Dedifferentiated amniotic fluid mesenchymal stem cell (primary cell): Measurements from ENCODE around the gene PCDH9.
A peak's percentile ranks its signal among the peaks of the same experiment; 100 is the strongest.

Source experiments
- DNase-seq: peaks from one replicate; pipeline ENCODE4 v3.0.0-alpha.2; 2016; ENCODE audit errors: extremely low spot score

PCDH9 gene

DNA sequence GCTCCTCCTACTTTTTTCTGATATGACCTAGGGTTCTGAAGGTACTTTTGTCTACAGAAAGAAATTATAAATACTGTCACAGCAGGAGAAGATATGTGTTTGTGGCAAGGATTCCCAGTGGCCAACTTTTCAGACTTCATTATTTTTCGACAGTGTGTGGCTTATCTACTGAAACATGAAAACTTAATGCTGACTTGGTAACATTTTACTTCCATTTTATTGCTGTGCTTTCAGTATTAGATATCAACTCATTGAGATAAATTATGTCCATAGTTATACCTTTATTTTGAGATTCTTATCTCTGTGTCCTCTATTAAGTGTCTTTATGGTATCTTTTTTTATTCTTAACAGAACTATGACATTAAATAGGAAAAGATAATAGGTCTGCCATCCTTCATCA lies 700.0 kb downstream of the PCDH9 start:
- DNase-seq = no peak

DNA sequence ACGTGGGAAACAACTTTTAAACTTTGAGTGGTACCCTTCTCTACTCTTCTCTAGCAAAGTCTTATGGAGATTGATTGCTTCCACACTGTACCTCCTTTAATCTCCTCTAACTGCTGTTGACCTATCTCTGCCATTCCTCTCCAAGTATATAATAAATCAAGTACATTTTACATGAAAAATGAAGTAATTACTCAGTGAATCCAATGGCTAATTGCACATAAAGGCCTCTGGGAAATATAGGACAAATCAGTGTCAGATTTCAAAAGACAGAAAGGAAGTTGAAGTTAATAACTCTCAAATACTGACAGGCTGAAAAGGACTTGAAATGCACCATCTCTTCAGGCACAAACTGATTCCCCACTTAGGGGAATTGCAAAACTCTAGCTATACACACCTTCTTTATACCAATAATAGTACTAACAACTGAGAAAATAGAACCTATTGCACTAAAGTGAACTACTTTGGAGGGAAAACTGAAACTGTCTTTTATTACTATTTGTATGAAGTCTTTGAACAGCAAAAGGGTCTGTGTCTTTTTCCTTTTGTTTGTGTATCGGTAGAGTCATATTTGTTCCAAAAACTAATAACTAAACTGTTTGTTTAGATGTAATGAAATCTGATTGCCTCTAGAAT lies 701.1 kb downstream of the PCDH9 start:
- no peak for DNase-seq

DNA sequence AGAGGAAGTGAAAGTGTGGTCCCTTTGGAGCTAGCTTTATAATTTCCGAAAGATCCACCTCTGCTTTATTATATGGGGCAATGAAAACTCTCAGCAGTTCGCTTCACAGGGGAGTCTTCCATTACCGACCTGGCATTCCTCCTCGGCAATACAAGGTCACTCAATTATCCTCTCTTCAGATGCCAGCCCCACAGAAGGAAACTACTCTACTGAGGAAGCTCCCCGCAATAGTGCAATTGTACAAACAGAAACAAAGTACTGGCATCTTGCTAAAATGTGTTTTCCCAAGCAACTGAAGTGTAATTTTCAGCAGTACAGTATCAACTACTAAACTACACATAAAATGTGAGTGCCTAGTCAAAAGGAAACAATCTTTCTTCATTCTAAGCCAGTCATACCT lies 702.0 kb downstream of the PCDH9 start:
- DNase-seq = no peak

DNA sequence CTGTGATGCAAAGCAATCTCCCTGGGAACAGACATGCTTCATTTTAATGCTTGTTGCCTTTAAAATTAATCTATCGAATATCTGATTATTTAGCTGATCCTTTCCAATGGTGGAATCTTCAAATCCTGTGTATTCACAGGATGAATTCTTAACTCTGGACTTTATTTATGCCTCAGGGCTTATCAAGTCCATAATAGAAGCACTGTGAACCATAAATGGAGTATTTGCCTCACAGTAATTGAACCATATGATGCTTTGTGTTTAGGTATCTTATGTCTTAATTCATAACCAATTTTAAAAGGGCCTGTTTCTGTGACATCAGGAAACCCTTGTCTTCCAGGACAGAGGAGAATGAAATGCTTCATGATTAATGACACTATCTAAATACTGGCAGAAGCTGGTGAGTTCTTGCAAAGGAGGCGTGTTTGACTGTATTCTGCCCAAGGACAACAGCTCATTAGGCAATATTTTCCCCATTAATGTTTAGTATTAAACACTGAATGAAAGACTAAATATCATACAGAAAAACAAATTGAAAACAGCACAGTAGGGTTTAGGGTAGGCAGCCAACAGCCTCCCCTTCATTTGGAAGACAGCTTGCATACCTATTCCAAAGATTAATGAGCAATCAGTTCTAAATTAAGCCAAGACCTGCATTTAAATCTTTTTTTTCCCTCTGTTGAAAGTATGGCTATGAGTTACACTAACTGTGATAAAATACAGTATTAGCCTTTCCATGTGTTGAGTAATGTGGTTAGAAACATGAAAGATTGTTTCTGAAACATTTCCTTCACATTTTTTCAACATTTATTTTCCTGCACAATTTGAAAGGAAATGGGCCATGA lies 709.4 kb downstream of the PCDH9 start:
- DNase-seq = no peak

DNA sequence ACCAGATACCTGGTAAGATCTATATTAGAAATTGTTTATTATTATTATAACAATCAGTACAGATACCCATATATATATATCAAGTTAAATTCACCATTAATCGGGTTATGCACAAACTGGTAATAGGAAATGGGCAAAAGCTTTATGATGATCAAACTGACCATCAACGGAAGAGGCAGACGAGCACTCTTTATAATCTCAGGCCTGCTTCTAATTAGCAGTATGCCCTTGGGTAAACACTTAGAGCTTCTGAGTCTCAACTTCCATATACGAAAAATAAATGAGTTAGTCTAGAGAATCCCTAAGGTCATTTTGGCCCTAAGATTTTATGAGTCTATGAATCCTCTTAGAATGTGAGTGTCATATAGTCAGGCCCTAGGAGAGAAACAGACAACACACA lies 710.9 kb downstream of the PCDH9 start:
- DNase-seq = no peak

DNA sequence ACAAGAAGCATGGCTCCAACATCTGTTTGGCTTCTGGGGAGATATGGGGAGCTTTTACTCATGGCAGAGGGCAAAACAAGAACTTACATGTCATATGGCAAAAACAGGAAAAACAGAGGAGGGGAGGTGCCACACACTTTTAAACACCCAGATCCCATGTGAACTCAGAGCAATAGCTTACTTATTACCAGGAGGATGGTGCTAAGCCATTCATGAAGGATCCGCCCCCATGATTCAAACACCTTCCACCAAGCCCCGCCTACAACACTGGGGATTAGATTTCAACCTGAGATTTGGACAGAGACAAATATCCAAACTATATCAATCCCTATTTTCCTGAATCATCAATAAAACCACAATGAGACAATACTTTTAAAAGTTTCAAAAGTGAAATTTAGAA lies 712.1 kb downstream of the PCDH9 start:
- no peak for DNase-seq

DNA sequence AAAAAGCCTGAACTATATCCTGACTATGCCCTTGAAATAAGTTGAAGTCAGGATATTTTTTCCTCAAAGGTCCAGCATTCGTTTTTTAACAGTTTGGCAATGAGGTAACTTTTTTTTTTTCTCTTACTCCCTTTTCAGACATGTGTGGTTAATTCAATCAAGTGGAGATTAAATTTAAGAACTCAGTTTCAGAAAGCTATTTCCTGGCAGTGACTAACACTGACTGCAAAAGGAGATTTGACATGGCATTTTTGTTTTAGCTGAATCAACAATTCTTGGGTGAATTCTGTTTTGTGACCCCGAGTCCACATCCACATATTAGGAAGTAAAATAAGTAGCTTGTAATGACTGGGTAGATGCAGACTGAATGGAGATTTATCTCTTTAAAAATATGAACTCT lies 716.4 kb downstream of the PCDH9 start:
- peak; percentile 26 for DNase-seq

DNA sequence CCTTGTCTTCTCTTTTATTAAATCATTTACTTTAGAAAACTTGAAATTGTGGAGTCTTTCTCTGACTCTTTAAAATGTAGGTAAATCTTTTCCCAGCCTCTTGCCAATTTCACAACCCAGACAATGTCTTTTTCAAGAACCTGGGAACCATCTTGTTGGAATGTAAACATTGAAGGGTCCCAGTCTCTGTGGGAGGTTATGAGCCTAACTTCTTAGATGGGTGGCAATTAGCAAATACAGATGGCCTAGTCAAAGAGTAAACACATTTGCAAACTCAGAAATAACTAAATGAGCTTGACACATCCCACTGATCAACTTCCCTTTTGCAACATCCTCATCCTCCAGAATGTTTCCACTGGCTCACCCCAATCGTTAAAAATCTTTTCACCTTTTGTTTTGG lies 721.0 kb downstream of the PCDH9 start:
- DNase-seq = no peak

DNA sequence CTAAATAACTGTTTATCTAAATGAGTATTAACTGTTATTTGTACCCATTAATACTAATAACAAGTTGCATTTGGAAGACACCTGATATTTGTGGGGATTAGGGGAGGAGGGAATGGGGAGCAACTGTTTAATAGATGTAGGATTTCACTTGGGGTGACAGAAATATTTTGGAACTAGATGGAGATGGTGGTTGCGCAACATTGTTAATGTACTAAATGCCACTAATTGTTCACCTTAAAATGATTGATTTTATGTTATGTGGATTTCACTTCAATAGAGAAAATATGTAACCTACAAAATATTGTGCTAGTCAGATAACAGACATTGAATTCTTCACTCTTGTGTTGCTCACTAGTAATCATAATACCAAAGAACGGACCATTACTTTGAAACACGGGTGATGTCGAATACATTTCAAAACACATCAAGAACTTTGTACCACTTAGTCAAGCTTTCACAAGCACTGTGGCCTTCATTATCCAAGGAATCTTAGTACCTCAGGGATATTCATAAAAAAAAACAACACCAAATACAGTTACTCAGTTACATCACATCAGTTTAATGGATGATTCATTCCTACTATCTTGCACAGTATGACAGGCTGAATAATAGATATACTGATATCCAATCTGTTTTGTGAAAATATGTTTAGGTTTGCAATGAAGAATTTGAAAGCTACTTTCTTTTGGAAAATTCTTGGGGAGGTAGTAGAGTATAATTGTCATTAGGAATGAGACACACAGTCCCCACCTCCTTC lies 721.8 kb downstream of the PCDH9 start:
- DNase-seq = no peak

DNA sequence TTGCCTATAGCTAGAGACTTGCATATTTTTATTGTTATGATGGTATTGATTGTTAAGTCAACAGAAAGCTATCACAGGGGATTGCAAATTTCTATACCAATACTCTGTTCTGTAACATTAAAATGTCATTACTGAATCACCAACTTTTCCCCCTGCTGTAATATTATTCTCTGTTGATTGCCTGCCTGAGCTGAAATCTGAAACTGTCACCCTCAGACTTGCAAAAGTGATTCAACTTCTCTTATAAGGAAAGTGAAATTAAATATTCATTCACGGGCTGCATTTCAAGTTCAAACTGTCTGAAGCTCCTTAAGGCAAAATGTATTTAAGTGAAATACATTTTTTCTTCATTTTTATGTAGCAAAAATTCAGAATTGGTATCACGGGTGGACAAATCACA lies 723.2 kb downstream of the PCDH9 start:
- peak; percentile 36 for DNase-seq

DNA sequence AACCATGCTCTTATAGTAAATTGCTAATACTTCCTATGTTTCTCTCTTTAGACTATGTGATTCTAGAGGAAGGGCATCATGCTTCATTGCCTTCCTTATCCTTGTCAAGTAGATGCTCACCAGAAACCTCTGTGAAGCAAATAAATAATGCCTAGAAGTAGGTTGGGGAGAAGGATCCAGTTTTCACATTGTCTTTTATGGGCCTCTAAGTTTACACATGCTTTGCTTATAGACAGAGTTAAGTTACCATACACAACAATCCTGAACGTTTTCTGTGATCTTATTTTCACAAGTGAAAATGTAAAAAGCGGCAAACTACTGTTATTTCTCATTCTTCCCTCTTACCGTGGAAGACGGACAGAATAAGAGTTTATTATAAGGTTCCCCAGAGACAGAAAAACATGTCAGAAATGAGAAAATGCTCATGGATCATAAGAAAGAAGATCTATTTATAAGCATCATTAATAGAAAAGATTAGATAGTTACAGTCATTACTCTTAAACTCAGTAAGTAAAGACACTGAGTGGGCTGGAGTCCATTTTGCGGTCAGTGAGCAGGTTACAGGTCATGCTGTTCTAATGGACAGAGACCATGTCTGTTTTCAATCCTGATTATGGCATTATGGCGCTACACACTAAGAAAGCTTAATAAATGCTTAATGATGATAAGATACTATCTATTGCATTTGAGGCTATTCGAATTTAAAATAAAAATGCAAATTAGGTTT lies 723.9 kb downstream of the PCDH9 start:
- DNase-seq = no peak

DNA sequence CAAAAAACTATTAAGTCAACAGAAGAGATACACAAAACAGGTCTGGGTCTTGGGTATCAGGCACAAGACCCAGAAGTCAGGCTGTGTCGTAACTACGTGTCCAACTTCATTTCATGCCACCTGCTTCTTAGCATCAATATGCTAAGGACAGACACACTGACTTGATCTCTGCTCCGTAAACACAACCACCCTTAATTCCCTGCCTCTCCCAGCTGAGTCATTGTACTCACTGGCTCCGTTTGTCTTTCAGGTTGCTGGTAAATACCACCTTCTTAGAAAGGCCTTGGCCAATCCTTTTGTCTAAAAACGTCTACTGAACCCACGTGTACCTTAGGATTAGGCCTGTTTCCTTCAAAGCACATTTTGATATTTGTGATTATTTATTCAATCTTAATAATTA lies 726.2 kb downstream of the PCDH9 start:
- no peak for DNase-seq

DNA sequence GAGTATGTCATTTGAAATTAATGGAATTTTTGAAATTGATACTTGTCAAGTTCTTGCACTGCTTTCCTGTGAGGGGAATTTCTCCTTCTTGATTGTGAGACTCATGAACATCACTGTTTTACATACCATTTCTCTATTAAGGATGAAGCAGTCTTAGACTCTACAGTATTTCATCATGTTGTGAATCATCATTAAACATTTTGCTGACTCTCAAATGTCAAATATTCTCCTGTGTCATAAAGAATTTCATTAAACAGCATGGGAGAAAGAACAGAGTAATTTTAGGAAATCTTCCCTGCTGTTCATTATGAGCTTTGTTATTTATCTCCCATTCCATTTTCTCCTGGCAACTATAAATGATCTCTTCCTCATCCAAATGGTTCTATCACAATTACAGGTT lies 729.0 kb downstream of the PCDH9 start:
- peak; percentile 72 for DNase-seq

DNA sequence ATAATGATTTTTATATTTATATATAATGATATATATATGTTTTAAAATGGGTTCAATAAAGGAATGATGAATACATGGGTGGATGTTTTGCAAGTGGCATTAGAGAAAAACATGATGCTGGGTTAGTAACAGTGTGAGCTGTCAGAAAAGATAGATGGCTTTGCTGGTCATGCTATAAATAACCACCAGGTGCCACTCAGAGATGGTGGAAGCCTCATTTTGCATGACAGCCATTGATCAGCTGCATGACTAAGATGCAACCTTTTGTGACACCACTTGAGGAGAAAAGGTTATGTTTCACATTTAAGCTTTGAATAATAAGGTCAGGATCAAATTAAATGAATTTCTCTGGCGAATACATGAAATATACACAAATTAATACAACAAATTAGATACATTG lies 737.7 kb downstream of the PCDH9 start:
- DNase-seq = no peak

DNA sequence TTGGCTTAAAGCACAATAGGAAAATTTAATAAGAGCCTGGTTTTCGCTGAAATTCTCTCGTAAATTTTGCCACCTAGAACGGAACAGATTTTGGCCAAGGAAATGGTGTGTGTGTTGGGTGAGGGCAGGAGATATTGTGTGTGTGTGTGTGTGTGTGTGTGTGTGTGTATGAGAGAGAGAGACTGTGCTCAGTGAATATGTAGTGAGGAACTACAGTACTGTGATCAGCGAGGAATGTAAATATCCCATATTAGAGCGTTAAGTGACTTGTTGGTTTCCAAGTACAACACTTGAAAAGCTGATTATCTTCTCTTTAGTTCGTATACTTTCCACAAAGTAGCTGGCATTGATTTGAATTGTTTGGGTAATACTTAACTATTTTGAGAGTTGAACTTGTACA lies 738.9 kb downstream of the PCDH9 start:
- DNase-seq = no peak

DNA sequence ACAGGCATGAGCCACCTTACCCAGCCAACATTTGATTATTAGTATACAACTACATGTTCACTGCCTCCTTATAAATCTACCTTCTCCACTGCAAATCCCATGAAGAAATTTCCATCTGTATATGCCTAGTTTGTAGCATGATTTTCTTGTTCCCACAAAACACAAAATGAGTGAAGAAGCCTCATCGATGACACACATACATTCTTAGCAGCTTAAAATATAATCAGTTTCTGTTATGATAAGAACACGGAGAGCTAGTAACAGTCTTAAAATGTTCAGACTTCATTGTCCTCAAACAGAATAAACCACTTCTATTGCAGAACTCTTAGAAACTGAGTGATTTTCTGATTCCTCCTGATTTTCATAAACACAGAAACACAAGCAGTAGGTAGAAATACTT lies 740.5 kb downstream of the PCDH9 start:
- DNase-seq = no peak

DNA sequence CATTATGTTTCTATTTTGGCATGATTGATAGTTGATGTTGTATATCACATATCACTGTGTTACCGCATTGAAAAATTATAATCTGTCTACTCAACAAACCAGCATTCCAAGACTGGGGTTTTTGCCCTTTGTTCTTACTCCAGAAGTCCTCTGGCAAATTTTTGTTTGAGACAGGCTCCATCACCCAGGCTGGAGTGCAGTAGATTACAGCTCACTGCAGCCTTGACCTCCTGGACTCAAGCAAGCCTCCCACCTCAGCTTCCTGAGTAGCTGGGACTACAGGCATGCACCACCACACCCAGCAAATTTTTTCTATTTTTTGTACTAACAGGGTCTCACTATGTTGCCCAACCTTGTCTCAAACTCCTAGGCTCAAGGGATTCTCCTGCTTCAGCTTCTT lies 741.0 kb downstream of the PCDH9 start:
- no peak for DNase-seq

DNA sequence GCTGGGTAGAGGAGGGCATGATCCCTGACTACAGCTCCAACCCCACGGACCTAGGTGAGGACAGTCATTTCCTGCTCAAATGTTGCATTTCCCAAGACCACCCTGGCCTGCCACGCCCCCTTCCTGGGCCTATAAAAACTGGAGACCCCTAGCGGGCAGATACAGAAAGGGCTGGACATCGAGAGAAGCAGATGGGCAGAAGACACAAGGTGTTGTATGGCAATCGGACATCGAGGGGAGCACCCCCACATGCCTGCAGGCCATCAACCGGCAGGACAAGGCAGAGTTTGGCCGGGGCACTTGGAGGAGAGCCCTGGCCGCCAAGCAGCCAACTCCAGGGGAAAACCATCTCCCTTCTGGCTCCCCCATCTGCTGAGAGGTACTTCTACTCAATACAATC lies 746.4 kb downstream of the PCDH9 start:
- DNase-seq = no peak

DNA sequence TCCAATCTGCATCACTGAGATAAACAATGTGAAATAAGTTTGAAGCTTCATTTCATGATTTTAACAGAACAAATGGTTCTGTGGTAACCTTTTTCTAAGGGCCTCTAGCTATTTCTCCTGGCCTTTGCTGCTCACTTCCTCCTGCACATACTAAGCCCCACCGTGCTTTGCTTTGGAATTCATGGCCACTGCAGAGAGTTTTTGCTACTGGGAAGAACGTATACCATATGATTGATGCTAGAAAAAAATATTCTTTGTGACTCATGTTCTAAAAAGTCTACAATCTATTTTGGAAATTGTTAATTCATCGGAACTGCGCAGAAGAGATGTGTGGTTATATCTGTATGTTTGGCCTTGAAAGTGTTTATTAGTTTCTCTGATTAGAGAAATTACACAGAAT lies 747.3 kb downstream of the PCDH9 start:
- no peak for DNase-seq

DNA sequence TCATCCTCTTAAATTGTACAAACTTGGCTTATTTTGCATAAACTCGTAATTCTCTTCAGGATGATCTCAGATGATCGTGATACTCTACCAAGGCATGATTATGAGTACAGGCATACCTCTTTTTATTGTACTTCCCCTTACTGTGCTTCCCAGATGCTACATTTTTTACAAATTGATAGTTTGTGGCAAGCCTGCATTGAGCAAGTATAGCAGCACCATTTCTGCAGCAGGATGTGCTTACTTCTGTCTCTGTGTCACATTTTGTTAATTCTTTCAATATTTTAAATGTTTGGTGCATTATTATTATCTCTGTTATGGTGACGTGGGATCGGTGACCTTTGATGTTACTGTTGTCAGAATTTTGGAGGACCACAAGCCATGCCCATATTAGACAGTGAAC lies 752.3 kb downstream of the PCDH9 start:
- no peak for DNase-seq

DNA sequence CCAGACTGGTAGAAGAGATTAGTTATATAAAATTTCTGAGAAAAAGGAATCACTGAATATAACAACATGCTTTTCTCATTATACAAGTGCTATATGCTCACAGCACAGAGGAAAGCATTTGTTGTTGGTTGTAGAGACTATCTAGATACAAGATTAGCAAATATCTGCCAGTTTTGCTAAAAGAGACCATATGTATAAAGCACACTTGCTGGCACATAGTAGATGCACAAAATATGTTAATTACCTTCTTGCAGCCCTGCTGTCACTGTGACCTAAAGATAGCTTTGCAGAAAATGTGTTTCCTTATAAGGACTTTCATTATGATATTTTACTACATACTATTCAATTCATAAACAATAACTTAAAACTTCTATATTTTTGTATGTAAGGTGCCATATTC lies 755.1 kb downstream of the PCDH9 start:
- no peak for DNase-seq

DNA sequence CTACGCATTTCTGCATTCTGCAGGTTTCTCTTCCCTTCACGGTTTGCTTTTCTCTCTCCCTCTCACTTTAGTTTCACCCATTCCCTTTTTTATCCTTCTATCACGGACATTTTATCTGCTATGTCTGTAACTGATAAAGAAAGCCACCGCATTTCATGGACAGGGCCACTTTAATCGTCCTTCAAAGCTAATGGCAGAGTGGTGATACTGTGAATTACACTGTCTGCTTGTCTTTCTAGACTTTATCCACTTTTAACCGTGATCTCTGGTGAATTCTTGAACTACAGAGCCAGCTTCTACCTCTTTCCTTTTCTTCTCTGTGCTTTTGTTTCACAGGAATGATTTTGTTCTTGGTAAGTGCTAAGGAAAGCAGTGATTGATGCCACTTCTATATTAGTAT lies 760.4 kb downstream of the PCDH9 start:
- DNase-seq = no peak
